HCT116 (cell line): ENCODE data around the gene TBC1D14. TPM values are rescaled to one million over a fixed set of nuclear protein-coding genes. Genes with fewer than 3 reads are reported as not detected.

Source experiments
- ATAC-seq: fragments of 200-7000 bp; cut with Tn5 transposase; 2 replicates; pipeline ENCODE4 v1.9.1; 2020; ENCODE audit warnings: mild to moderate bottlenecking, moderate library complexity
- BruUV-seq: library from RNA; stranded (reverse); fragments of 400-500 nt; replicated peaks from 2 replicates; lab custom pipeline; 2021; lab: Mats Ljungman, UMichigan
- CTCF ChIA-PET: fragments of 300-600 bp; sonication (Branson Sonifier 250); formaldehyde crosslinking; loops from one replicate; lab custom pipeline; 2021; ENCODE audit warnings: antibody characterized with exemption; lab: Charles Lee
- POLR2A ChIA-PET: fragments of 300-600, 350-600 bp; sonication (Branson Sonifier 250); formaldehyde crosslinking; loops from one replicate; lab custom pipeline; 2021; ENCODE audit warnings: antibody characterized with exemption; lab: Charles Lee
- RAD21 ChIA-PET, 2 experiments: fragments of 300-600 bp; sonication (Branson Sonifier 250); formaldehyde crosslinking; loops; one replicate each; lab custom pipeline; 2023; ENCODE audit warnings: low total read pairs in 2 of 2; ENCODE audit not compliant: uncharacterized antibody in 2 of 2, unreplicated experiment in 2 of 2, low non-redundant PET in 1 of 2; lab: Charles Lee
- DNase-seq: peaks from one replicate; pipeline ENCODE4 v3.0.0-alpha.2; 2010; ENCODE audit warnings: low read depth, low spot score
- H2AFZ ChIP-seq: fragments of 200-600 bp; shearing (Covaris generic), sonication (generic); 2 replicates; pipeline ENCODE4 v1.6.1; 2017; ENCODE audit warnings: low read depth, mixed run types, mixed read lengths, antibody characterized with exemption, low read length; ENCODE audit not compliant: poor library complexity, severe bottlenecking
- H3K27ac ChIP-seq: 2 replicates; pipeline ENCODE4 v1.5.1; 2012; ENCODE audit warnings: low read depth, low read length
- H3K27me3 ChIP-seq: fragments of 200-600 bp; sonication (generic); 2 replicates; pipeline ENCODE4 v1.6.1; 2016; ENCODE audit warnings: mixed run types, low read length, mixed read lengths; ENCODE audit not compliant: insufficient read depth
- H3K36me3 ChIP-seq, 2 experiments: fragments of 200-500 bp in 1 of 2; fragments of 200-600 bp in 1 of 2; sonication (Bioruptor generic) in 1 of 2; sonication (generic) in 1 of 2; 2 replicates each; pipeline versions ENCODE4 v1.5.1 to v1.6.1; 2014 to 2016; ENCODE audit warnings: low read length in 2 of 2, inconsistent platforms in 1 of 2, mixed read lengths in 1 of 2, mixed run types in 1 of 2; ENCODE audit not compliant: insufficient read depth in 2 of 2, control insufficient read depth in 1 of 2
- H3K4me1 ChIP-seq, 2 experiments: fragments of 200-600 bp in 1 of 2; sonication (generic) in 1 of 2; 2 replicates each; pipeline versions ENCODE4 v1.5.1 to v1.6.1; 2012 to 2017; ENCODE audit warnings: low read length in 2 of 2, inconsistent platforms in 1 of 2, mild to moderate bottlenecking in 1 of 2, mixed read lengths in 1 of 2, mixed run types in 1 of 2, moderate library complexity in 1 of 2; ENCODE audit not compliant: insufficient read depth in 2 of 2, control insufficient read depth in 1 of 2
- H3K4me2 ChIP-seq: fragments of 200-600 bp; sonication (generic); 2 replicates; pipeline ENCODE4 v1.6.1; 2017; ENCODE audit warnings: mixed run types, low read length, mixed read lengths
- H3K4me3 ChIP-seq, 2 experiments: fragments of 200-600 bp in 1 of 2; sonication (generic) in 1 of 2; replicated peaks in 1 of 2; 2 replicates each; pipeline ENCODE4 v1.5.1; 2011 to 2016; ENCODE audit warnings: low read length in 2 of 2, control low read depth in 1 of 2, low read depth in 1 of 2, mild to moderate bottlenecking in 1 of 2, mixed read lengths in 1 of 2, mixed run types in 1 of 2
- H3K79me2 ChIP-seq: fragments of 200-600 bp; sonication (generic); 2 replicates; pipeline ENCODE4 v1.6.1; 2017; ENCODE audit warnings: mild to moderate bottlenecking, mixed run types, low read length, moderate library complexity, mixed read lengths; ENCODE audit not compliant: insufficient read depth
- H3K9ac ChIP-seq: fragments of 200-600 bp; sonication (generic); 2 replicates; pipeline ENCODE4 v1.6.1; 2016; ENCODE audit warnings: low read length, mixed read lengths
- H3K9me2 ChIP-seq: fragments of 200-600 bp; sonication (generic), shearing (Covaris generic); 2 replicates; pipeline ENCODE4 v1.6.1; 2017; ENCODE audit warnings: mixed run types, mild to moderate bottlenecking, moderate library complexity; ENCODE audit not compliant: insufficient read depth
- H3K9me3 ChIP-seq, 2 experiments: fragments of 200-500 bp in 1 of 2; fragments of 200-600 bp in 1 of 2; sonication (Bioruptor generic) in 1 of 2; sonication (generic) in 1 of 2; 2 replicates each; pipeline ENCODE4 v1.6.1; 2014 to 2017; ENCODE audit warnings: low read length in 2 of 2, mixed read lengths in 2 of 2, inconsistent platforms in 1 of 2, low read depth in 1 of 2, mild to moderate bottlenecking in 1 of 2, mixed run types in 1 of 2, moderate library complexity in 1 of 2; ENCODE audit not compliant: control insufficient read depth in 1 of 2, insufficient read depth in 1 of 2
- H4K20me1 ChIP-seq: fragments of 200-600 bp; sonication (generic), shearing (Covaris generic); 2 replicates; pipeline ENCODE4 v1.6.1; 2017; ENCODE audit warnings: mixed run types, mild to moderate bottlenecking, moderate library complexity; ENCODE audit not compliant: insufficient read depth
- CBX3 ChIP-seq: IDR thresholded peaks from 2 replicates; pipeline ENCODE4 v1.6.1; 2012; ENCODE audit warnings: low read depth
- ELF1 ChIP-seq: IDR thresholded peaks from 2 replicates; pipeline ENCODE4 v1.6.1; 2012; ENCODE audit warnings: low read depth, borderline replicate concordance
- JUND ChIP-seq: IDR thresholded peaks from 2 replicates; pipeline ENCODE4 v1.6.1; 2012
- POLR2A ChIP-seq: IDR thresholded peaks from 2 replicates; pipeline ENCODE4 v1.7.0; 2011; ENCODE audit warnings: borderline replicate concordance; ENCODE audit not compliant: insufficient read depth, insufficient read length; ENCODE audit errors: extremely low read depth
- POLR2AphosphoS5 ChIP-seq: IDR thresholded peaks from 2 replicates; pipeline ENCODE4 v1.6.1; 2011; ENCODE audit warnings: mild to moderate bottlenecking, low read depth, low read length, moderate library complexity
- RAD21 ChIP-seq: IDR thresholded peaks from 2 replicates; pipeline ENCODE4 v1.6.1; 2012; ENCODE audit warnings: low read depth, mild to moderate bottlenecking
- SIN3A ChIP-seq: IDR thresholded peaks from 2 replicates; pipeline ENCODE4 v1.6.1; 2012; ENCODE audit warnings: low read depth
- ZFX ChIP-seq: fragments of 450-650 bp; IDR thresholded peaks from 2 replicates; pipeline ENCODE4 v1.6.1; 2017
- ZNF274 ChIP-seq: fragments of 200-500 bp; sonication (Bioruptor generic); IDR thresholded peaks from 2 replicates; pipeline ENCODE4 v1.6.1; 2014; ENCODE audit warnings: mild to moderate bottlenecking, low read depth, low read length, inconsistent platforms
- intact Hi-C: fragments of 100-400 bp; cut with micrococcal nuclease; formaldehyde crosslinking; loops from 2 replicates; pipeline ENCODE4 v1.10.0; 2022
- total RNA-seq: library from RNA; stranded (reverse); gene quantifications from one replicate; pipeline ENCODE4 v1.2.1, GENCODE V29; 2021; ENCODE audit not compliant: unreplicated experiment
- TF ChIP-seq, protein P1 (sequence below): IDR thresholded peaks from 2 replicates; pipeline ENCODE4 v1.6.1; 2011; ENCODE audit warnings: mild to moderate bottlenecking, low read length, moderate library complexity; ENCODE audit not compliant: insufficient replicate concordance; ENCODE audit errors: extremely low read depth
- TF ChIP-seq, protein P2 (sequence below), 3 experiments: fragments of 200-600 bp in 1 of 3; sonication (generic) in 1 of 3; IDR thresholded peaks in 2 of 3; conservative IDR thresholded peaks in 1 of 3; 2 replicates each; pipeline ENCODE4 v1.5.1; 2012 to 2017; ENCODE audit warnings: low read depth in 2 of 3, low read length in 2 of 3, antibody characterized with exemption in 1 of 3, borderline replicate concordance in 1 of 3, control low read depth in 1 of 3, mild to moderate bottlenecking in 1 of 3, mixed read lengths in 1 of 3, mixed run types in 1 of 3, moderate library complexity in 1 of 3; ENCODE audit not compliant: insufficient read depth in 1 of 3

The TBC1D14 gene
- total RNA-seq, 1 experiment from 2014 or later = 62.9 TPM

DNA sequence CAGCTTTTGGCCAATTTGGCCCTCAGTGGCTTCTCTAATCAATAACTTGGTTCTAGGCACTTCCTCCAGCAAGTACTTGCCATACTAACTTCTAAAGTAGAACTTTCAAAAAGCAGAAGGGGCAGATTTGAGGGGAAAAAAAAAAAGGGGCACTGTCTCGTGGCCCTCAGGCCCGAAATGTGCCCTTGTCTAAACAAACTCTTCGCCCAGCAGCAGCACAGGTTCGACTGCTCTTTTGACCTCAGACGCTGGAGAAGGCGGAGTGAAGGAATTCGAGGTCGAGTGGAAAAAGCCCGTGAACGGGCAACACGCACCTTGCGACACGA, 157.5 kb downstream of the TBC1D14 start:
- Histone ChIP-seq H3K9me2 (no peaks in the 10 kb centered on the region), H3K9ac (peak overlapping the region; percentile 94), H3K79me2 (peaks cover 53% of the 10 kb centered on the region), H2AFZ (no peak overlapping the region), H3K27ac (peak overlapping the region; percentile 78), H4K20me1 (no peaks in the 10 kb centered on the region), H3K4me1 (peaks cover 11 to 28% of the 10 kb centered on the region in 2 experiments; a peak in 3 of 4 replicates), H3K4me2 (peak overlapping the region; percentile 96), H3K27me3 (no peaks in the 10 kb centered on the region), H3K4me3 (peak overlapping the region; percentile 91 to 93), H3K36me3 (peaks cover 18 to 27% of the 10 kb centered on the region in 2 experiments; a peak in 3 of 4 replicates), H3K9me3 (no peaks in the 10 kb centered on the region)
- ChIA-PET POLR2A (interaction anchor here (1.2 to 1.6 kb wide), 3 partner anchors 10 to 80 kb away, joined by 3 to 7 read pairs (median 5); partner anchors contain the start of gene TADA2B), RAD21 (no interaction called here), CTCF (interaction anchor here (1.2 to 1.4 kb wide), 2 partner anchors 24 to 34 kb away, joined by 4 to 5 read pairs; a partner anchor contains a TSS)
- ATAC-seq (no peak), DNase-seq (no peak)
- intact Hi-C loops = no loop called here
- no TSS peak for BruUV-seq
- TF ChIP-seq POLR2AphosphoS5 = no peak
- no peak for TF ChIP-seq POLR2A
- TF ChIP-seq SIN3A = no peak
- TF ChIP-seq RAD21 = no peak
- no peak for TF ChIP-seq ZNF274
- no peak for TF ChIP-seq CBX3
- TF ChIP-seq, protein P1, sequence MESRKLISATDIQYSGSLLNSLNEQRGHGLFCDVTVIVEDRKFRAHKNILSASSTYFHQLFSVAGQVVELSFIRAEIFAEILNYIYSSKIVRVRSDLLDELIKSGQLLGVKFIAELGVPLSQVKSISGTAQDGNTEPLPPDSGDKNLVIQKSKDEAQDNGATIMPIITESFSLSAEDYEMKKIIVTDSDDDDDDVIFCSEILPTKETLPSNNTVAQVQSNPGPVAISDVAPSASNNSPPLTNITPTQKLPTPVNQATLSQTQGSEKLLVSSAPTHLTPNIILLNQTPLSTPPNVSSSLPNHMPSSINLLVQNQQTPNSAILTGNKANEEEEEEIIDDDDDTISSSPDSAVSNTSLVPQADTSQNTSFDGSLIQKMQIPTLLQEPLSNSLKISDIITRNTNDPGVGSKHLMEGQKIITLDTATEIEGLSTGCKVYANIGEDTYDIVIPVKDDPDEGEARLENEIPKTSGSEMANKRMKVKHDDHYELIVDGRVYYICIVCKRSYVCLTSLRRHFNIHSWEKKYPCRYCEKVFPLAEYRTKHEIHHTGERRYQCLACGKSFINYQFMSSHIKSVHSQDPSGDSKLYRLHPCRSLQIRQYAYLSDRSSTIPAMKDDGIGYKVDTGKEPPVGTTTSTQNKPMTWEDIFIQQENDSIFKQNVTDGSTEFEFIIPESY = no peak
- TF ChIP-seq, protein P2, sequence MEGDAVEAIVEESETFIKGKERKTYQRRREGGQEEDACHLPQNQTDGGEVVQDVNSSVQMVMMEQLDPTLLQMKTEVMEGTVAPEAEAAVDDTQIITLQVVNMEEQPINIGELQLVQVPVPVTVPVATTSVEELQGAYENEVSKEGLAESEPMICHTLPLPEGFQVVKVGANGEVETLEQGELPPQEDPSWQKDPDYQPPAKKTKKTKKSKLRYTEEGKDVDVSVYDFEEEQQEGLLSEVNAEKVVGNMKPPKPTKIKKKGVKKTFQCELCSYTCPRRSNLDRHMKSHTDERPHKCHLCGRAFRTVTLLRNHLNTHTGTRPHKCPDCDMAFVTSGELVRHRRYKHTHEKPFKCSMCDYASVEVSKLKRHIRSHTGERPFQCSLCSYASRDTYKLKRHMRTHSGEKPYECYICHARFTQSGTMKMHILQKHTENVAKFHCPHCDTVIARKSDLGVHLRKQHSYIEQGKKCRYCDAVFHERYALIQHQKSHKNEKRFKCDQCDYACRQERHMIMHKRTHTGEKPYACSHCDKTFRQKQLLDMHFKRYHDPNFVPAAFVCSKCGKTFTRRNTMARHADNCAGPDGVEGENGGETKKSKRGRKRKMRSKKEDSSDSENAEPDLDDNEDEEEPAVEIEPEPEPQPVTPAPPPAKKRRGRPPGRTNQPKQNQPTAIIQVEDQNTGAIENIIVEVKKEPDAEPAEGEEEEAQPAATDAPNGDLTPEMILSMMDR (IDR thresholded peaks at IDR 0.05 in 2 of 3, conservative IDR thresholded peaks at IDR 0.05 in 1 of 3; ENCODE audit: borderline replicate concordance in 1 of 3, insufficient read depth in 1 of 3, low read depth in 2 of 3, low read length in 2 of 3) = no peak
- TF ChIP-seq ZFX = no peak
- TF ChIP-seq ELF1 = no peak
- TF ChIP-seq JUND = no peak
